Thoracic aorta (tissue), 2 donors: ENCODE results near the gene RAB33B. TPM values are rescaled to one million over a fixed set of nuclear protein-coding genes. Genes with fewer than 3 reads are reported as not detected.

Experiments
- ATAC-seq: fragments of 150-250 bp; one replicate; pipeline ENCODE4 v1.8.0; 2017; ENCODE audit warnings: low read depth; ENCODE audit not compliant: insufficient number of reproducible peaks, low FRiP score
- DNase-seq: peaks from one replicate; pipeline ENCODE4 v3.0.0-alpha.2; 2020; ENCODE audit warnings: low spot score
- H3K27ac ChIP-seq, 2 donors: fragments of 200-600 bp; sonication (generic); 1 replicate in 1 of 2; 2 replicates in 1 of 2; pipeline ENCODE4 v1.5.1; 2016; ENCODE audit warnings: mild to moderate bottlenecking in 2 of 2, moderate library complexity in 2 of 2
- H3K27me3 ChIP-seq: fragments of 200-600 bp; sonication (generic); replicated peaks from 2 replicates; pipeline ENCODE4 v1.6.0; 2016; ENCODE audit warnings: mild to moderate bottlenecking; ENCODE audit not compliant: insufficient read depth
- H3K36me3 ChIP-seq: fragments of 200-600 bp; sonication (generic); one replicate; pipeline ENCODE4 v1.5.1; 2016
- H3K4me1 ChIP-seq, 2 donors: fragments of 200-600 bp; sonication (generic); 1 replicate in 1 of 2; 2 replicates in 1 of 2; pipeline versions ENCODE4 v1.5.1 to v1.6.0; 2016; ENCODE audit warnings: low read depth in 2 of 2, mild to moderate bottlenecking in 1 of 2; ENCODE audit not compliant: control insufficient read depth in 1 of 2
- H3K4me3 ChIP-seq: fragments of 200-600 bp; sonication (generic); 2 replicates; pipeline ENCODE4 v1.5.1; 2016; ENCODE audit warnings: mild to moderate bottlenecking
- H3K9me3 ChIP-seq: fragments of 200-600 bp; sonication (generic); 2 replicates; pipeline ENCODE4 v1.5.1; 2016
- total RNA-seq, 2 donors: library from RNA; depleted of rRNA; stranded (reverse); fragments of >200 nt; gene quantifications; one replicate each; pipeline versions ENCODE4 v1.1.0 to v1.2.3, GENCODE V29; 2016
- TF ChIP-seq, protein P1 (sequence below): fragments of 200-600 bp; sonication (generic); IDR thresholded peaks from one replicate; pipeline ENCODE4 v1.5.1; 2019; ENCODE audit warnings: antibody characterized with exemption

RAB33B gene
- total RNA-seq, 2 donors from 2014 or later = 8.7 to 14.2 TPM

DNA sequence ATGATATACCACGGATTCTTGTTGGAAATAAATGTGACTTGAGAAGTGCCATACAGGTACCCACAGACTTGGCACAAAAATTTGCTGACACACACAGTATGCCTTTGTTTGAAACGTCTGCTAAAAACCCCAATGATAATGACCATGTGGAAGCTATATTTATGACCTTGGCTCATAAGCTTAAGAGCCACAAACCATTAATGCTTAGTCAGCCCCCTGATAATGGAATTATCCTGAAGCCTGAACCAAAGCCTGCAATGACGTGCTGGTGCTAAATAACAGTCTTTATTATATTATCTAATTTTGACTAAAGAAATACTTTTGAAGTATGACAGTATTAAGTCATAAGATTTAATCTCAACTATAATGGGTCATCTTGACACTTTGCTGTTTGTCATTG is 18.9 kb downstream of the RAB33B start:
- ATAC-seq (no peak), DNase-seq (no peak)
- Histone ChIP-seq H3K4me3 (no peak overlapping the region), H3K9me3 (no peaks in the 10 kb centered on the region), H3K4me1 (peaks cover 9 to 35% of the 10 kb centered on the region in 2 donors), H3K27me3 (no peaks in the 10 kb centered on the region), H3K27ac (no peak overlapping the region), H3K36me3 (peaks cover 11% of the 10 kb centered on the region)
- TF ChIP-seq, protein P1, sequence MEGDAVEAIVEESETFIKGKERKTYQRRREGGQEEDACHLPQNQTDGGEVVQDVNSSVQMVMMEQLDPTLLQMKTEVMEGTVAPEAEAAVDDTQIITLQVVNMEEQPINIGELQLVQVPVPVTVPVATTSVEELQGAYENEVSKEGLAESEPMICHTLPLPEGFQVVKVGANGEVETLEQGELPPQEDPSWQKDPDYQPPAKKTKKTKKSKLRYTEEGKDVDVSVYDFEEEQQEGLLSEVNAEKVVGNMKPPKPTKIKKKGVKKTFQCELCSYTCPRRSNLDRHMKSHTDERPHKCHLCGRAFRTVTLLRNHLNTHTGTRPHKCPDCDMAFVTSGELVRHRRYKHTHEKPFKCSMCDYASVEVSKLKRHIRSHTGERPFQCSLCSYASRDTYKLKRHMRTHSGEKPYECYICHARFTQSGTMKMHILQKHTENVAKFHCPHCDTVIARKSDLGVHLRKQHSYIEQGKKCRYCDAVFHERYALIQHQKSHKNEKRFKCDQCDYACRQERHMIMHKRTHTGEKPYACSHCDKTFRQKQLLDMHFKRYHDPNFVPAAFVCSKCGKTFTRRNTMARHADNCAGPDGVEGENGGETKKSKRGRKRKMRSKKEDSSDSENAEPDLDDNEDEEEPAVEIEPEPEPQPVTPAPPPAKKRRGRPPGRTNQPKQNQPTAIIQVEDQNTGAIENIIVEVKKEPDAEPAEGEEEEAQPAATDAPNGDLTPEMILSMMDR = no peak

GRCh38 chr4:139476363-139476762 is 22.4 kb downstream of the RAB33B start:
- Histone ChIP-seq H3K4me1 (peaks cover 15 to 30% of the 10 kb centered on the region in 2 donors), H3K9me3 (no peaks in the 10 kb centered on the region), H3K36me3 (peaks cover 11% of the 10 kb centered on the region), H3K27me3 (no peaks in the 10 kb centered on the region), H3K27ac (no peak overlapping the region), H3K4me3 (no peak overlapping the region)
- ATAC-seq = no peak
- TF ChIP-seq, protein P1 = no peak
- DNase-seq = no peak

DNA sequence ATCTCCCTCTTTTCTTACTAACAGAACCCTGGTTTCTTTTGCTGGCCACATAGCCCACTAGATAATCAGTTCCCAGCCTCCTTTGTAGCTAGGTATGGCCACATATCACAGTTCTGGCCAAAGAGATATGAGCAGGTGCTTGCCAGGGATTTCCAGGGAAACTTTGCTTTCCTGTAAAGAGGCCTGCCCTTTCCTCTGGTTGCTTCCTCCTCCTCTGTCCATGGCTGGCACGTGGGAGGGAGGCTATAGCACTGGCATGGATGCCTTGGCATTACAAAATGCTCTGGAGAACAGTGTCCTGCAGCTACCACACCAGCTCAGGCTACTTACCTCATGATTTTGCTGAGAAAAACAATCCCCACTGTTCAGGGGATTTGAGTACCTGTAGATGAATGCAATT is 27.5 kb downstream of the RAB33B start:
- Histone ChIP-seq H3K4me1 (peaks cover 15 to 30% of the 10 kb centered on the region in 2 donors), H3K4me3 (no peak overlapping the region), H3K27me3 (no peaks in the 10 kb centered on the region), H3K36me3 (no peaks in the 10 kb centered on the region), H3K9me3 (no peaks in the 10 kb centered on the region), H3K27ac (no peak overlapping the region)
- TF ChIP-seq, protein P1 = no peak
- no peak for DNase-seq
- ATAC-seq = no peak

GRCh38 chr4:139483000-139483399 is 29.1 kb downstream of the RAB33B start:
- Histone ChIP-seq H3K27ac (no peak overlapping the region), H3K4me3 (no peak overlapping the region), H3K4me1 (peaks cover 5 to 24% of the 10 kb centered on the region in 2 donors), H3K9me3 (no peaks in the 10 kb centered on the region), H3K27me3 (no peaks in the 10 kb centered on the region), H3K36me3 (no peaks in the 10 kb centered on the region)
- ATAC-seq (no peak), DNase-seq (no peak)
- TF ChIP-seq, protein P1 = no peak

GRCh38 chr4:139484783-139485311 is 30.9 kb downstream of the RAB33B start:
- TF ChIP-seq, protein P1 = no peak
- Histone ChIP-seq H3K36me3 (no peaks in the 10 kb centered on the region), H3K4me3 (no peak overlapping the region), H3K9me3 (no peaks in the 10 kb centered on the region), H3K4me1 (peaks cover 0 to 8% of the 10 kb centered on the region in 2 donors), H3K27ac (no peak overlapping the region), H3K27me3 (no peaks in the 10 kb centered on the region)
- ATAC-seq (no peak), DNase-seq (no peak)
